Mesothelial cell of epicardium (in vitro differentiated cells): Measurements from ENCODE around the gene TBC1D4. TPM values are rescaled to one million over a fixed set of nuclear protein-coding genes. Genes with fewer than 3 reads are reported as not detected.
A peak's percentile ranks its signal among the peaks of the same experiment; 100 is the strongest.

ENCODE experiments used
- DNase-seq, 2 experiments: peaks; one replicate each; pipeline ENCODE4 v3.0.0; 2021; ENCODE audit warnings: low spot score in 2 of 2; ENCODE audit not compliant: unreplicated experiment in 2 of 2
- H3K27ac Mint-ChIP-seq: 2 replicates; pipeline ENCODE4 v1.8.0; 2021; ENCODE audit warnings: mixed read lengths
- H3K27me3 Mint-ChIP-seq: 2 replicates; pipeline ENCODE4 v1.8.0; 2021; ENCODE audit warnings: low read depth, mixed read lengths
- H3K36me3 Mint-ChIP-seq: 2 replicates; pipeline ENCODE4 v1.8.0; 2021; ENCODE audit warnings: mixed read lengths
- H3K4me1 Mint-ChIP-seq: 2 replicates; pipeline ENCODE4 v1.8.0; 2021; ENCODE audit warnings: mixed read lengths
- H3K4me3 Mint-ChIP-seq: 2 replicates; pipeline ENCODE4 v1.8.0; 2021; ENCODE audit warnings: mild to moderate bottlenecking, moderate library complexity, mixed read lengths
- H3K9me3 Mint-ChIP-seq: 2 replicates; pipeline ENCODE4 v1.8.0; 2021; ENCODE audit warnings: mixed read lengths
- CTCF ChIP-seq: fragments of 200-600 bp; sonication (generic); IDR thresholded peaks from one replicate; pipeline ENCODE4 v1.5.0; 2021; ENCODE audit warnings: antibody characterized with exemption; ENCODE audit not compliant: unreplicated experiment
- total RNA-seq: library from RNA; stranded (reverse); gene quantifications from 3 replicates; pipeline ENCODE4 v1.2.1, GENCODE V29; 2021

Gene TBC1D4
- total RNA-seq = 20.5 to 21.1 TPM (median 21.0 TPM) in 3 replicates

GRCh38 chr13:75482070-75482819, at the start of gene TBC1D4:
TSS of gene TBC1D4 (minus strand) at chr13:75482169. CDS start at chr13:75481767, 402 bp downstream.
- Mint-ChIP-seq H3K4me3 (peak within 1 kb of the TSS; percentile 99), H3K36me3 (no peaks in the 10 kb centered on the region)

GRCh38 chr13:75530549-75530961, 48.6 kb upstream of the TBC1D4 start:
- H3K36me3 Mint-ChIP-seq = peaks cover 27% of the 10 kb centered on the region

More at GRCh38 chr13:75482070-75482819, at the start of gene TBC1D4:
- Mint-ChIP-seq H3K9me3 (no peaks in the 10 kb centered on the region), H3K4me1 (peaks cover 33% of the 10 kb centered on the region), H3K27me3 (no peaks in the 10 kb centered on the region), H3K27ac (peak within 1 kb of the TSS; percentile 96)
- peak; percentile 58 to 78 for DNase-seq
- peak; percentile 46 for TF ChIP-seq CTCF

GRCh38 chr13:75521956-75522355, 40.0 kb upstream of the TBC1D4 start:
- DNase-seq = no peak
- Mint-ChIP-seq H3K36me3 (peaks cover 10% of the 10 kb centered on the region), H3K4me1 (no peaks in the 10 kb centered on the region), H3K27ac (no peak overlapping the region), H3K9me3 (peaks cover 25% of the 10 kb centered on the region), H3K4me3 (no peak overlapping the region), H3K27me3 (no peaks in the 10 kb centered on the region)
- no peak for TF ChIP-seq CTCF

More at GRCh38 chr13:75530549-75530961, 48.6 kb upstream of the TBC1D4 start:
- no peak for TF ChIP-seq CTCF
- Mint-ChIP-seq H3K27me3 (no peaks in the 10 kb centered on the region), H3K27ac (no peak overlapping the region), H3K4me1 (peaks cover 9% of the 10 kb centered on the region), H3K9me3 (peaks cover 9% of the 10 kb centered on the region), H3K4me3 (no peak overlapping the region)
- no peak for DNase-seq

GRCh38 chr13:75518439-75519088, 36.6 kb upstream of the TBC1D4 start:
- no peak for TF ChIP-seq CTCF
- Mint-ChIP-seq H3K27ac (no peak overlapping the region), H3K27me3 (no peaks in the 10 kb centered on the region), H3K36me3 (peaks cover 1% of the 10 kb centered on the region), H3K9me3 (peaks cover 32% of the 10 kb centered on the region), H3K4me1 (no peaks in the 10 kb centered on the region), H3K4me3 (no peak overlapping the region)
- DNase-seq = no peak

GRCh38 chr13:75514080-75514995, 32.4 kb upstream of the TBC1D4 start:
- Mint-ChIP-seq H3K9me3 (peaks cover 16% of the 10 kb centered on the region), H3K4me1 (no peaks in the 10 kb centered on the region), H3K36me3 (no peaks in the 10 kb centered on the region), H3K4me3 (no peak overlapping the region), H3K27ac (no peak overlapping the region), H3K27me3 (no peaks in the 10 kb centered on the region)
- TF ChIP-seq CTCF = no peak
- DNase-seq = no peak
